ENCODE data around the gene FABP6. TPM values are rescaled to one million over a fixed set of nuclear protein-coding genes. Genes with fewer than 3 reads are reported as not detected.

The FABP6 gene
- polyA plus RNA-seq, 2 of the 4 experiments (the other 2 are of a cell fraction): 0.75 to 0.93 TPM

DNA sequence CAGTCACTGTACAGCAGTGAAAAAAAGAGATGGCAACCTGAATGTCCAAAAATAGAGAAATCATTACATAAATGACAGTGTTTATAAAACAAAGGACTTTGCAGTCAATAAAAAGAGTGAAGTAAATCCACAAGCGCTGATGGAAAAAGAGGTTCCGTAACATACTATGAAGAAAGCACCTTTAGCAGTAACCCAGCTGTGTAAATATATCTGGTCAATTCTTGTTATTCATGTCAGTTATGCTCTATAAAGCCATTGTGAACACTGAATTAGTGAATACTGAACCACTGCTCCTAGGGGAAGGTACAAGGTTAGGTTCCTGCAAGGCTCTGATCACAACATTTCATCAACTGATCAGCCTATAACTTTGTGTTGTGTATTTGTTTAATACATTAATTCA lies 43.6 kb downstream of the FABP6 start:
- Histone ChIP-seq H3K27ac (no peak overlapping the region), H3K4me3 (no peak overlapping the region), H3K4me1 (no peaks in the 10 kb centered on the region), H3K4me2 (no peak overlapping the region), H3K9me3 (no peaks in the 10 kb centered on the region)
- POLR2A ChIA-PET: no interaction called here
- FAIRE-seq (no peak), DNase-seq (ENCODE audit: low read depth in 1 of 2, low spot score in 1 of 2) (no peak), ATAC-seq (no peak)
- TF ChIP-seq NR3C1 (IDR thresholded peaks at IDR 0.05): no peak
- no peak for TF ChIP-seq HOXB5 (CRISPR knock-in tag; IDR thresholded peaks at IDR 0.05)
- no peak for TF ChIP-seq EP300 (IDR thresholded peaks at IDR 0.05)
- TF ChIP-seq FOSL2 (IDR thresholded peaks at IDR 0.05): no peak
- no peak for TF ChIP-seq FOSL2 (CRISPR knock-in tag; IDR thresholded peaks at IDR 0.05)
- no peak for TF ChIP-seq RAD21 (conservative IDR thresholded peaks at IDR 0.05 in 1 of 2, IDR thresholded peaks at IDR 0.05 in 1 of 2)
- no peak for TF ChIP-seq JUNB (IDR thresholded peaks at IDR 0.05)
- TF ChIP-seq EHMT2 (IDR thresholded peaks at IDR 0.05; ENCODE audit: low read depth): no peak
- TF ChIP-seq HDAC2 (IDR thresholded peaks at IDR 0.05): no peak
- TF ChIP-seq FOXS1 (CRISPR knock-in tag; IDR thresholded peaks at IDR 0.05): no peak
- no peak for TF ChIP-seq MAZ (IDR thresholded peaks at IDR 0.05; ENCODE audit: borderline replicate concordance, low read depth, low read length)
- TF ChIP-seq CHD4 (IDR thresholded peaks at IDR 0.05; ENCODE audit: borderline replicate concordance): no peak
- no peak for TF ChIP-seq SMC3 (IDR thresholded peaks at IDR 0.05)
- TF ChIP-seq ZFP36 (IDR thresholded peaks at IDR 0.05; ENCODE audit: borderline replicate concordance, partially characterized antibody): no peak
- CTCF ChIA-PET: interaction anchor here (0.9 to 1.8 kb wide), 4 partner anchors 9 to 252 kb away, joined by 3 to 4 read pairs (median 3); no protein-coding TSS in a partner anchor
- 93% methylated on average over 2 of the region's 2 CpGs for WGBS (ENCODE audit: missing lambda C conversion rate)

GRCh38 chr5:160274483-160274931 lies 45.2 kb downstream of the FABP6 start:
- CTCF ChIA-PET: interaction anchor here (0.7 to 1.7 kb wide), 2 partner anchors 8 to 70 kb away, joined by 3 to 5 read pairs; no protein-coding TSS in a partner anchor
- DNase-seq (ENCODE audit: low read depth in 1 of 2, low spot score in 1 of 2) (no peak), FAIRE-seq (no peak), ATAC-seq (no peak)
- Histone ChIP-seq H3K4me1 (no peaks in the 10 kb centered on the region), H3K4me3 (no peak overlapping the region), H3K27ac (no peak overlapping the region), H3K9me3 (no peaks in the 10 kb centered on the region), H3K4me2 (no peak overlapping the region)
- POLR2A ChIA-PET: no interaction called here
- TF ChIP-seq CHD2 (IDR thresholded peaks at IDR 0.05; ENCODE audit: low read length, partially characterized antibody) (no peak), ATOH8 (CRISPR knock-in tag; IDR thresholded peaks at IDR 0.05; ENCODE audit: low read depth) (no peak), FOXS1 (CRISPR knock-in tag; IDR thresholded peaks at IDR 0.05) (no peak), NR3C1 (IDR thresholded peaks at IDR 0.05) (no peak), ZSCAN20 (CRISPR knock-in tag; IDR thresholded peaks at IDR 0.05) (no peak), MAFK (IDR thresholded peaks at IDR 0.05; ENCODE audit: partially characterized antibody) (no peak), CHD4 (IDR thresholded peaks at IDR 0.05; ENCODE audit: borderline replicate concordance) (no peak), FOSL2 (IDR thresholded peaks at IDR 0.05) (no peak), FOSL2 (CRISPR knock-in tag; IDR thresholded peaks at IDR 0.05) (no peak), CBX8 (IDR thresholded peaks at IDR 0.05) (no peak), TFCP2L1 (CRISPR knock-in tag; IDR thresholded peaks at IDR 0.05) (no peak), POLR2AphosphoS2 (conservative IDR thresholded peaks at IDR 0.05; ENCODE audit: low read length) (no peak), BHLHE40 (IDR thresholded peaks at IDR 0.05; ENCODE audit: low read depth, low read length) (no peak), HMGXB4 (CRISPR knock-in tag; IDR thresholded peaks at IDR 0.05; ENCODE audit: borderline replicate concordance) (no peak), ZFP36 (IDR thresholded peaks at IDR 0.05; ENCODE audit: borderline replicate concordance, partially characterized antibody) (no peak), PBX3 (IDR thresholded peaks at IDR 0.05) (no peak), EHMT2 (IDR thresholded peaks at IDR 0.05; ENCODE audit: low read depth) (no peak), KDM1A (IDR thresholded peaks at IDR 0.05; ENCODE audit: low read depth) (no peak)
- TF ChIP-seq, protein P1, sequence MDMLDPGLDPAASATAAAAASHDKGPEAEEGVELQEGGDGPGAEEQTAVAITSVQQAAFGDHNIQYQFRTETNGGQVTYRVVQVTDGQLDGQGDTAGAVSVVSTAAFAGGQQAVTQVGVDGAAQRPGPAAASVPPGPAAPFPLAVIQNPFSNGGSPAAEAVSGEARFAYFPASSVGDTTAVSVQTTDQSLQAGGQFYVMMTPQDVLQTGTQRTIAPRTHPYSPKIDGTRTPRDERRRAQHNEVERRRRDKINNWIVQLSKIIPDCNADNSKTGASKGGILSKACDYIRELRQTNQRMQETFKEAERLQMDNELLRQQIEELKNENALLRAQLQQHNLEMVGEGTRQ (IDR thresholded peaks at IDR 0.05): no peak
- WGBS (ENCODE audit: missing lambda C conversion rate): 92% methylated on average over 5 of the region's 5 CpGs

Data from A549 (cell line).